OCI-M2 (cell line): Measurements from ENCODE around the gene SCGB3A1.
A peak's percentile ranks its signal among the peaks of the same experiment; 100 is the strongest.

Experiments used
- DNase-seq: peaks from one replicate; lab custom pipeline; 2025; ENCODE audit not compliant: unreplicated experiment; lab: John Stamatoyannopoulos, UW

SCGB3A1 gene

GRCh38 chr5:180590543-180591310 is 572 bp downstream of the SCGB3A1 start:
- DNase-seq, result no peak

DNA sequence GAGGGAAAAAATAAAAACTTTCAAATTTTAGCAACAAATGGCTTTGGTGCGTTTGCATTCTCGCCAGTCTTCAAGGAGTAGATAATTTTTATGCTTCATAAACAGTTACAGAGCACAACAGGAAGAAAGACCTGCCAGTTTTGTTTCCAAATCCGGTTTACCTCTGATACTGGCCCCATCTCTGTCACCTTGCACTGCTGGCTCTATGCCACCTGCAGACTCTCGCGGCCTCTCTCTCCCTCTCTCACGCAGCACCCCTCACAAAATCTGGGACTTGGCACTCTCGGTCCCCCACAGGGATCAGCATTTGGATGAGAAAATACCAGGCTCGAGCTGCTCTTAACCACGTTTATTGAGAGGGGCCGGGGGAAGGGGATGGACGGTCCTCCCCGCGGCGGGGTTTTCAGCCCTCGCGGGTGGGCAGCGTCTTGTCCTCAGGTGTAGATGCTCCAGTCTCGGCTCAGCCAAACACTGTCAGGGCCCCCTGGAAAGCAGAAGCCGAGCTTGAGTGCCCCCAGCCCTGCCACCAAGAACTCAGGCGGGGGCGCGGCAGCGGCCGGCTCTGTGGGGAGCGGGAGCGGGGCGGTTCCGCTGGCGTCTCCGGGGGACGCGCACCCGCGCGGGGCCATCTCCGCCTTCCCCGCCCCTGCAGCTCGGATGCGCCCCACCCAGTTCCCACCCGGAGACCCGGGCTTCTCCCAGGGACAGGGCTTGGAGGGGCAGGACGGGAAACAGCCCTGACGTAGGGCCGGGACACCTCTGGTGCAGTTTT is 1.3 kb downstream of the SCGB3A1 start:
- no peak for DNase-seq

DNA sequence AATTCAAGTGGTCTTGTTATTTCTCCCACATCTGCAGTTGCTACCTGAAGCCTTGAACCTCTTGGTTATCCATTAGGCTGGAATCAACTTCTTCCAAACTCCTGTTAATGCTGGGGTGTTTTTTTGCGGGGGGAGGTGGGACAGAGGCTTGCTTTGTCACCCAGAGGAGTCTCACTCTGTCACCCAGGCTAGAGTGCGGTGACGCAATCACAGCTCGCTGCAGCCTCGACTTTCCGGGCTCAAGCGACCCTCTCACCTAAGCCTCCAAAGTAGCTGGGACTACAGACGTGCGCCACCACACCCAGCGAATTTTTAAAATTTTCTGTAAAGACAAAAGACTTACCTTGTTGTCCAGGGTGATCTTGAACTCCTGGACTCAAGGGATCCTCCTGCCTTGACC is 4.4 kb downstream of the SCGB3A1 start:
- DNase-seq, result no peak

DNA sequence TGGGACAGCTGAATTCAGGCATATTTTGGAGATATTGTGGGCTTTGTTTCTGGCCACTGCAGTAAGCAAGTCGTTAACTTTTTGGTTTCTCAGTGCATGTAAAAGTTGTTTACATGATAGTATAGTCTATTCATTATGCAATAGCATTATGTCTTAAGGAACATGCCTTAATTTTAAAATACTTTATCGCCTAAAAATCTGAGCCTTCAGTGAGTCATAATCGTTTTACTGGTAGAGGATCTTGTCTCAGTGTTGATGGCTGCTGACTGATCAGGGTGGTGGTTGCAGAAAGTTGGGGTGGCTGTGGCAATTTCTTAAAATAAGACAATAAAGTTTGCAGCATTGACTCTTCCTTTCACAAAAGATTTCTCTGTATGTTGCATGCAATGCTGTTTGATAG is 5.1 kb downstream of the SCGB3A1 start:
- no peak for DNase-seq

DNA sequence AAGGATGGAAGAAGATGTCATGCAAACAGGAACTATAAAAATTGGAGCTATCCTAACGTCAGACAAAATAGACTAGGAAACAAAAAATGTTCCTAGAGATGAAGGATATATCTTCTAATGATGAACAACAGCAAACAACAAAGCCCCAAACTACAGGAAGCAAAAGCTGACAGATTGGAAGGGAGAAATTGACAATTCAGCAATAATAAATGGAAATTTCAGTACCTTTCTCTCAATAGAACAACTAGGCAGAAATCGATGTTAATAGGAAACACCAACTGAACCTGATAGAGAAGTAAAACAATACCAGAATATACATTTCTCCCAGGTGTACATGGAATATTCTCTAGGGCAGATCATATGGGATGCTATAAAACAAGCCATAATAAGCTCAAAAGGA is 7.6 kb downstream of the SCGB3A1 start:
- no peak for DNase-seq

- DNase-seq, result no peak
These were observed 10.6 kb downstream of the SCGB3A1 start for GRCh38 chr5:180580681-180581080.

DNA sequence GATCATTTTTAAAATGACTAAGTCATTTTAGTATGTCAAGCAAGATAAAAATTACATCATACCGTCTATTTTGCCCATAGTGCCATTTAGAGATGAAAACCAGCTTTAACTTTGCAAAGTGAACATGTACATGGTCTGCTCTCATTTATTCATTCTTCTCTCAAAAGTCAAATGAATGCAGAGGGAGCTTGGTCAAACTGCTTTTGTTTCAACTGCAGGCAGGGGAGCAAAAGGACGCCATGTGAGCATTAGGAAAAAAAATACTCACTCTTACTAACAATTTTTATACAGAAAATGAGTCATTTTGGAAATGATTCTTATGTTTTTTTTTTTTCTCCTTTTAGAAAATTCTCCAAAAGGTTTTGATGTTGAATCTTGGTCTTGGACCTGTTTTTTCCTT is 15.7 kb downstream of the SCGB3A1 start:
- DNase-seq, result no peak

DNA sequence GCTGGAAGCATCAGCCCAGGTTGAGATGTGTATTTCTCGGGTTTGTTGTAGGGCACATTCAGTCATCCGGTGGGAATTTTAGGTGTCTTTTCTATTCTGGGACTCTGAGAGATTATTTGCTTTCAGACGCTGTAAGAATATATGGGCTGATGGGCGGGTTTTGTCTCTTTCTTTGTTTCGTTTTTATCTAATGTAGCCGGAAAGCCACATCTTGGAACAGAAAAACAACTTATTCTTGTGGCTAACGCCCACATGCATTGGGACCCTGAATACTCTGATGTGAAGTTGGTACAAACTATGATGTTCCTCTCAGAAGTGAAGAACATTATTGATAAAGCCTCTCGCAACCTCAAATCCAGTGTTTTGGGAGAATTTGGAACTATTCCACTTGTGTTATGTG is 22.4 kb downstream of the SCGB3A1 start:
- no peak for DNase-seq

DNA sequence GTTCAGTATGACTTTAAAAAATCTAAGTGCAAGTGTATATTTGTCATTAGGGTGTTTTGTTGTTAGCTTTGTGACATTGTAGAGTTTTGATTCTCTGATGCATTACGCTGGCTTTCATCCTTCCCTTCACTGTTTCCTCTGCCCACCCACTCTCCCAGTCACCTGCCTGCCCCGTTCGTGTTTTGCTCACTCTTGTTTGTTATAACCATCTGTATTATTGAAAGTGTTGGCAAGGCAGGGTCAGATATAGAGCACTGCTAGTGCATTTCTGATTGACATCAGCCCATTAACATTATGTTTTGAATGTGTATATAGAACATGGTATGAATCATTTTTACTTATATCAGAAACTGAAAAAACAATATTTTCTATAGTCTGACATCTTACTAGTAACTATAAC is 27.3 kb downstream of the SCGB3A1 start:
- DNase-seq, result no peak

GRCh38 chr5:180558232-180558631 is 33.1 kb downstream of the SCGB3A1 start:
- no peak for DNase-seq

DNA sequence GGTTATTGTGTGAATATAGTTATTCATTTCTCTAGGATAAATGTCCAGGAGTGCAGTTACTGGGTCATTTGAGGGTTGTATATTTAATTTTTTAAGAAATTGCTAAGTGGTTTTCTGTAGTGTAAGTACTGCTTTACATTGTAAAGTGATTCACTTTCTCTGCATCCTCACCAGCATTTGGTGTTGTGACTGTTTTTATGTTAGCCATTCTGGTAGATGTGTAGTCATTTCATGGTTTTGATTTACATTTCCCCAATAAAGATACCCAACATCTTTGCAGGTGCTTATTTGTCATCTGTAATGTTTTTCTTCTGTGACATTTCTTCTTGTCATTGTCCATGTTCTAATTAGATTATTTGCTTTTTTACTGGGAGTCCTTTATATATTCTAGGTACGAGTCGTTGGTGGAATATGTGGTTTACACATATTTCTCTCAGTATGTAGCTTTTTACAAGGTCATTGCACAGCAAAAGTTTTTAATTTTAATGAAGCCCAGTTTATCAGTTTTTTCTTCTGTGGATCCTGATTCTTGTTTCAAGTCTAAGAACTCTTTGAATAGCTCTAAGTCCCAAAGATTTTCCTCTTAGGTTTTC is 34.0 kb downstream of the SCGB3A1 start:
- no peak for DNase-seq

GRCh38 chr5:180555168-180555921 is 36.0 kb downstream of the SCGB3A1 start:
- DNase-seq, result no peak

- DNase-seq, result peak; percentile 52
These were observed 37.8 kb downstream of the SCGB3A1 start for GRCh38 chr5:180553530-180553929.

- no peak for DNase-seq
These were observed 42.7 kb downstream of the SCGB3A1 start for GRCh38 chr5:180548563-180548962.

- no peak for DNase-seq
These were observed 46.1 kb downstream of the SCGB3A1 start for GRCh38 chr5:180545248-180545647.

DNA sequence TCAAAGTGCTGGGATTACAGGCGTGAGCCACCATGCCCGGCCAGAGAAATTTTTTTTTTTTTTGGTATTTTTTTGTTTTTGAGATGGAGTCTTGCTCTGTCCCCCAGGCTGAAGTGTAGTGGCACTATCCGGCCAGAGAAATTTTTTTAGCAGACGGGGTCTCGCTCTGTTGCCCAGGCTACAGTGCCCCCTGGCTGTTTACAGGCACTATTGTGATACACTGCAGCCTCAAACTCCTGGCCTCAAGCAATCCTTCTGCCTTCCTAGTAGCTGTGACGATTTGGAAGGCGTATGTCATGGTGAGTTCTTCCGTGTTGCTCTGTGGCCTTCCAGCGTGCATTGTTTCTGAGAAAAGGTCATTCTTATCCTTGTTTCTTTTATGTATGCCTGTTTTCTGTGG is 49.6 kb downstream of the SCGB3A1 start:
- DNase-seq, result no peak
